Liver (tissue), 9 donors: ENCODE data around the gene ABCC1. TPM values are rescaled to one million over a fixed set of nuclear protein-coding genes. Genes with fewer than 3 reads are reported as not detected.

ENCODE experiments used
- DNase-seq: peaks from one replicate; pipeline ENCODE4 v3.0.0-alpha.2; 2017; ENCODE audit warnings: low spot score
- H3K27ac ChIP-seq, 2 donors: one replicate each; pipeline ENCODE4 v1.7.0; 2013; ENCODE audit warnings: inconsistent platforms in 2 of 2, low read length in 2 of 2, control low read depth in 1 of 2, low read depth in 1 of 2, mild to moderate bottlenecking in 1 of 2
- H3K27me3 ChIP-seq, 4 donors: one replicate each; pipeline versions ENCODE4 v1.6.1 to v1.7.0; 2013; ENCODE audit warnings: low read length in 3 of 4, inconsistent platforms in 1 of 4, mild to moderate bottlenecking in 1 of 4, moderate library complexity in 1 of 4; ENCODE audit not compliant: control insufficient read depth in 4 of 4, insufficient read depth in 4 of 4
- H3K36me3 ChIP-seq, 4 donors: one replicate each; pipeline versions ENCODE4 v1.6.1 to v1.7.0; 2013; ENCODE audit warnings: low read length in 3 of 4, mild to moderate bottlenecking in 3 of 4, low read depth in 1 of 4, moderate library complexity in 1 of 4; ENCODE audit not compliant: control insufficient read depth in 4 of 4, insufficient read depth in 3 of 4
- H3K4me1 ChIP-seq, 4 donors: one replicate each; pipeline versions ENCODE4 v1.6.1 to v1.7.0; 2013; ENCODE audit warnings: low read length in 3 of 4, mild to moderate bottlenecking in 3 of 4, moderate library complexity in 1 of 4; ENCODE audit not compliant: control insufficient read depth in 4 of 4, insufficient read depth in 4 of 4
- H3K4me3 ChIP-seq, 3 donors: one replicate each; pipeline versions ENCODE4 v1.6.1 to v1.7.0; 2013; ENCODE audit warnings: low read length in 3 of 3, control low read depth in 1 of 3, low read depth in 1 of 3, mild to moderate bottlenecking in 1 of 3
- H3K9ac ChIP-seq, 2 donors: one replicate each; pipeline ENCODE4 v1.7.0; 2013; ENCODE audit warnings: low read length in 2 of 2, mild to moderate bottlenecking in 2 of 2, moderate library complexity in 2 of 2, control low read depth in 1 of 2, low read depth in 1 of 2
- H3K9me3 ChIP-seq, 4 donors: one replicate each; pipeline versions ENCODE4 v1.6.1 to v1.7.0; 2013; ENCODE audit warnings: low read length in 3 of 4; ENCODE audit not compliant: control insufficient read depth in 4 of 4
- ATF3 ChIP-seq: IDR thresholded peaks from 2 replicates; pipeline ENCODE4 v1.6.1; 2016; ENCODE audit warnings: antibody characterized with exemption
- CTCF ChIP-seq: fragments of 150-350 bp; IDR thresholded peaks from 2 replicates; pipeline ENCODE4 v1.5.1; 2017; ENCODE audit warnings: improper control_type of control experiment, low read depth, low read length; ENCODE audit not compliant: missing input control
- EGR1 ChIP-seq, 2 donors: IDR thresholded peaks; 2 replicates each; pipeline ENCODE4 v1.6.1; 2016 to 2018; ENCODE audit warnings: antibody characterized with exemption in 2 of 2, low read depth in 2 of 2
- FOXA1 ChIP-seq: IDR thresholded peaks from 2 replicates; pipeline ENCODE4 v1.6.1; 2016; ENCODE audit warnings: antibody characterized with exemption
- FOXA2 ChIP-seq: IDR thresholded peaks from 2 replicates; pipeline ENCODE4 v1.6.1; 2016; ENCODE audit warnings: antibody characterized with exemption
- GABPA ChIP-seq, 2 donors: IDR thresholded peaks in 1 of 2; conservative IDR thresholded peaks in 1 of 2; 2 replicates each; pipeline ENCODE4 v1.6.1; 2016; ENCODE audit warnings: antibody characterized with exemption in 2 of 2, mild to moderate bottlenecking in 1 of 2, moderate library complexity in 1 of 2
- HNF4A ChIP-seq, 2 donors: conservative IDR thresholded peaks; 2 replicates each; pipeline ENCODE4 v1.6.1; 2016; ENCODE audit warnings: antibody characterized with exemption in 2 of 2, mild to moderate bottlenecking in 2 of 2
- JUND ChIP-seq, 2 donors: IDR thresholded peaks; 2 replicates each; pipeline ENCODE4 v1.6.1; 2016; ENCODE audit warnings: antibody characterized with exemption in 2 of 2
- MAX ChIP-seq: IDR thresholded peaks from 2 replicates; pipeline ENCODE4 v1.6.1; 2016; ENCODE audit warnings: antibody characterized with exemption
- NR2F2 ChIP-seq: IDR thresholded peaks from 2 replicates; pipeline ENCODE4 v1.6.1; 2016; ENCODE audit warnings: antibody characterized with exemption
- RAD21 ChIP-seq, 2 donors: IDR thresholded peaks; 2 replicates each; pipeline ENCODE4 v1.6.1; 2016; ENCODE audit warnings: antibody characterized with exemption in 2 of 2, mild to moderate bottlenecking in 2 of 2
- REST ChIP-seq: IDR thresholded peaks from 2 replicates; pipeline ENCODE4 v1.6.1; 2016; ENCODE audit warnings: antibody characterized with exemption, mild to moderate bottlenecking
- RXRA ChIP-seq, 2 donors: IDR thresholded peaks; 2 replicates each; pipeline ENCODE4 v1.6.1; 2017 to 2018; ENCODE audit warnings: antibody characterized with exemption in 2 of 2, mild to moderate bottlenecking in 1 of 2
- SP1 ChIP-seq: IDR thresholded peaks from 2 replicates; pipeline ENCODE4 v1.6.1; 2018; ENCODE audit warnings: antibody characterized with exemption, mild to moderate bottlenecking
- TAF1 ChIP-seq: conservative IDR thresholded peaks from 2 replicates; pipeline ENCODE4 v1.6.1; 2016; ENCODE audit warnings: antibody characterized with exemption, mild to moderate bottlenecking
- YY1 ChIP-seq: IDR thresholded peaks from 2 replicates; pipeline ENCODE4 v1.6.1; 2016; ENCODE audit warnings: antibody characterized with exemption, mild to moderate bottlenecking
- ZBTB33 ChIP-seq: IDR thresholded peaks from 2 replicates; pipeline ENCODE4 v1.6.1; 2016; ENCODE audit warnings: antibody characterized with exemption
- WGBS: extraction: QIAGEN DNeasy Blood & Tissue Kit; methylation state at CpG from one replicate; pipeline ENCODE4 v1.1.7; 2013; 5-methylcytosine and 5-hydroxymethylcytosine counted together
- polyA plus RNA-seq, 2 donors: library from polyadenylated mRNA; stranded (reverse) in 1 of 2; unstranded in 1 of 2; fragments of 200-250 nt in 1 of 2; fragments of >200 nt in 1 of 2; fragmentation: Nextera tagmentation in 1 of 2; extraction: Ambion mirVana in 1 of 2; gene quantifications; one replicate each; pipeline versions ENCODE4 v1.2.1 to v1.2.3, GENCODE V29; 2013 to 2015
- total RNA-seq, 2 donors: library from RNA; depleted of rRNA; stranded (reverse); fragments of >200 nt; gene quantifications; one replicate each; pipeline ENCODE4 v1.2.3, GENCODE V29; 2014
- donor health status: healthy.
- donor health status: healthy.
- donor health status: healthy.
- donor health status: healthy.
- donor health status: healthy.

ABCC1 gene
- total and polyA plus RNA-seq, 4 donors = 0.85 to 7.7 (median 4.2) TPM

GRCh38 chr16:16154281-16154951, 205.0 kb downstream of the ABCC1 start:
- Histone ChIP-seq H3K36me3 (peaks cover 11 to 49% (median 42%) of the 10 kb centered on the region in 4 donors), H3K9me3 (no peaks in the 10 kb centered on the region), H3K27ac (no peak overlapping the region), H3K9ac (no peak overlapping the region), H3K4me1 (peaks cover 16 to 26% (median 24%) of the 10 kb centered on the region in 4 donors), H3K27me3 (no peaks in the 10 kb centered on the region), H3K4me3 (no peak overlapping the region)
- no peak for DNase-seq
- 89% methylated on average over 18 of the region's 18 CpGs for WGBS
- TF ChIP-seq RAD21 (IDR thresholded peaks at IDR 0.05) (no peak), JUND (IDR thresholded peaks at IDR 0.05) (no peak), TAF1 (no peak), NR2F2 (no peak), ATF3 (no peak), FOXA2 (no peak), SP1 (no peak), REST (no peak), MAX (no peak), FOXA1 (no peak), RXRA (IDR thresholded peaks at IDR 0.05) (no peak), ZBTB33 (no peak), HNF4A (conservative IDR thresholded peaks at IDR 0.05) (no peak), CTCF (no peak)

GRCh38 chr16:16155234-16155633, 205.8 kb downstream of the ABCC1 start:
- Histone ChIP-seq H3K27ac (no peak overlapping the region), H3K4me3 (no peak overlapping the region), H3K36me3 (peaks cover 11 to 57% (median 48%) of the 10 kb centered on the region in 4 donors), H3K9ac (no peak overlapping the region), H3K9me3 (no peaks in the 10 kb centered on the region), H3K4me1 (peaks cover 7 to 18% (median 16%) of the 10 kb centered on the region in 4 donors), H3K27me3 (no peaks in the 10 kb centered on the region)
- DNase-seq = no peak
- WGBS = 94% methylated on average over 3 of the region's 3 CpGs
- TF ChIP-seq YY1 = no peak
- TF ChIP-seq CTCF = no peak
- no peak for TF ChIP-seq EGR1 (IDR thresholded peaks at IDR 0.05; ENCODE audit: low read depth in 2 of 2)
- TF ChIP-seq FOXA1 = no peak
- TF ChIP-seq RAD21 (IDR thresholded peaks at IDR 0.05) = no peak
- no peak for TF ChIP-seq REST
- TF ChIP-seq FOXA2 = no peak
- no peak for TF ChIP-seq RXRA (IDR thresholded peaks at IDR 0.05)
- no peak for TF ChIP-seq SP1
- no peak for TF ChIP-seq HNF4A (conservative IDR thresholded peaks at IDR 0.05)
- TF ChIP-seq JUND (IDR thresholded peaks at IDR 0.05) = no peak
- no peak for TF ChIP-seq GABPA (IDR thresholded peaks at IDR 0.05 in 1 of 2, conservative IDR thresholded peaks at IDR 0.05 in 1 of 2)
